GM12892 (cell line): Measurements from ENCODE around the gene TVP23A.

Source experiments
- POLR2A ChIP-seq: IDR thresholded peaks from 2 replicates; pipeline ENCODE4 v1.6.1; 2011; ENCODE audit warnings: low read depth, low read length, control low read depth
- POLR2AphosphoS5 ChIP-seq: IDR thresholded peaks from 2 replicates; pipeline ENCODE4 v1.6.1; 2011; ENCODE audit warnings: low read depth, low read length, control low read depth

- no peak for TF ChIP-seq POLR2A
- no peak for TF ChIP-seq POLR2AphosphoS5
Measured at GRCh38 chr16:10867199-10867598, 48.6 kb upstream of the TVP23A start.
